Measurements from ENCODE around the gene CCDC195.

DNA sequence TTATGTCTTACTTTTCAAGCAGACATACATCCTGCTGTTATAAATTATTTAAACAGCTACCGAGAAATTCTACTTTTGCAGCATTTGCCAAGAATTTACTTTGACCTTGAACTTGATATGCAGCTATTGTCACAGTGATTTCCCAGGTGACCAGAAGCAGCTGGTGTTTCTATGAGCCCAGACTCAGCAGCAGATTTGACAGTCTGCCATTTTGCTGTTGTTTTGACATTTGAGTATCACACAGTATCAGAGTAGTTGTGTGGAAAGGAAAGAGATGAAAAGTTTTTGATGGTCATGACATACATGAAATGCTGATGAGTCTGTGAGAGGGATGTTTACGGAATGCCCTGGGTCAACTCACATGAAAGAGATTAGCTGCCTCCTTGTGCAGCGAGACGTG is 6.6 kb upstream of the CCDC195 start:
- TF ChIP-seq, protein P1, sequence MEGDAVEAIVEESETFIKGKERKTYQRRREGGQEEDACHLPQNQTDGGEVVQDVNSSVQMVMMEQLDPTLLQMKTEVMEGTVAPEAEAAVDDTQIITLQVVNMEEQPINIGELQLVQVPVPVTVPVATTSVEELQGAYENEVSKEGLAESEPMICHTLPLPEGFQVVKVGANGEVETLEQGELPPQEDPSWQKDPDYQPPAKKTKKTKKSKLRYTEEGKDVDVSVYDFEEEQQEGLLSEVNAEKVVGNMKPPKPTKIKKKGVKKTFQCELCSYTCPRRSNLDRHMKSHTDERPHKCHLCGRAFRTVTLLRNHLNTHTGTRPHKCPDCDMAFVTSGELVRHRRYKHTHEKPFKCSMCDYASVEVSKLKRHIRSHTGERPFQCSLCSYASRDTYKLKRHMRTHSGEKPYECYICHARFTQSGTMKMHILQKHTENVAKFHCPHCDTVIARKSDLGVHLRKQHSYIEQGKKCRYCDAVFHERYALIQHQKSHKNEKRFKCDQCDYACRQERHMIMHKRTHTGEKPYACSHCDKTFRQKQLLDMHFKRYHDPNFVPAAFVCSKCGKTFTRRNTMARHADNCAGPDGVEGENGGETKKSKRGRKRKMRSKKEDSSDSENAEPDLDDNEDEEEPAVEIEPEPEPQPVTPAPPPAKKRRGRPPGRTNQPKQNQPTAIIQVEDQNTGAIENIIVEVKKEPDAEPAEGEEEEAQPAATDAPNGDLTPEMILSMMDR (IDR thresholded peaks at IDR 0.05), result no peak
- TF ChIP-seq POLR2AphosphoS5 (IDR thresholded peaks at IDR 0.05), result no peak
- no peak for TF ChIP-seq EP300 (IDR thresholded peaks at IDR 0.05)

Measured in suprapubic skin (tissue), 4 donors.